ENCODE results near the gene LGALSL. TPM values are rescaled to one million over a fixed set of nuclear protein-coding genes. Genes with fewer than 3 reads are reported as not detected.

The LGALSL gene
- 17.7 and 36.9 TPM in 2 replicates for total RNA-seq

DNA sequence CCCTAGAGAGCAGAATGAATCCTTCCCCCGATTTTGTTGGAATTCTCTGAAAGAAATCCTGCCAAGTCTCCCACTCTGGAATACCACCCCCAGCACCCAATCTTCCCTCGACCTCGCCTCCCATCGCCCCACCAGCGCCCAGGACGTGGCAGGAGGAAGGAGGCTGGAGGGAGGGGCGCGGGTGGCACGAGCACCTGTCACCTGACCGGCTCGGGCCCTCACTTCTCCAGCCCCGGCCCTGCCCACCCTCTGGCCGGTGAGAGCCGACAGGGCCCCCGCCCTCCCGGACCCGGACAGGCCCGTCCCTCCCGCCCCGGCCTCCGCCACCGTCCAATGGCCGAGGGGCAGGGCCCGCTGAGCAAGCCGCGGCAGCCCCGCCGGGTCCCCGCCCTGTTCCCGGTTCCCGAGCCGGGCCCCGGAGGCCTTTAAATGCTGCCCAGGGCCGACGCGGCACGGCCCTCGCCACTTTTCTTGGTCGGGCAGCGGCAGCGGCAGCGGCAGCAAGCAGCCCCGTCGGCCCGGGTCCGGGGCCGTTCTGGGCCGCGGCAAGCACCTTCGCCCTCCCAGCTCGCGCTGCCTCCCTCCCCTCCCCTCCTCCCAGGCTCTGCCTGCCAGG is at the start of gene LGALSL:
TSS of gene LGALSL (plus strand) at position 393 of the 616 bp plus-strand sequence. CDS start 384 bp downstream, outside the sequence.

Other genes with a start within 250 kb of the LGALSL start
- gene AFTPH, start 70.2 kb downstream of the LGALSL start, total RNA-seq = 68.6 and 87.1 TPM in 2 replicates
- gene SERTAD2, start 199.8 kb downstream of the LGALSL start, total RNA-seq = 8.5 and 25.2 TPM in 2 replicates

All from nasal cavity respiratory epithelium epithelial cell of viscerocranial mucosa (primary cell).